Testis (tissue), 2 donors: ENCODE data around the gene IDI2.

ENCODE experiments used
- CTCF ChIP-seq, 3 experiments: fragments of 450-650 bp in 2 of 3; fragments of 200-600 bp in 1 of 3; sonication (generic) in 1 of 3; IDR thresholded peaks; one replicate each; pipeline ENCODE4 v1.5.1; 2016 to 2019; ENCODE audit warnings: antibody characterized with exemption in 3 of 3, mild to moderate bottlenecking in 2 of 3, moderate library complexity in 1 of 3
- POLR2A ChIP-seq: fragments of 450-650 bp; IDR thresholded peaks from one replicate; pipeline ENCODE4 v1.6.1; 2017; ENCODE audit warnings: antibody characterized with exemption, mild to moderate bottlenecking, moderate library complexity

GRCh38 chr10:1026578-1026977 lies 919 bp upstream of the IDI2 start:
- TF ChIP-seq CTCF (IDR thresholded peaks at IDR 0.05) = no peak
- no peak for TF ChIP-seq POLR2A
